NCI-H1694 (cell line): ENCODE measurements around the gene ZNF652.

Source experiments
- DNase-seq: peaks from one replicate; lab custom pipeline; 2025; lab: John Stamatoyannopoulos, UW

The ZNF652 gene

DNA sequence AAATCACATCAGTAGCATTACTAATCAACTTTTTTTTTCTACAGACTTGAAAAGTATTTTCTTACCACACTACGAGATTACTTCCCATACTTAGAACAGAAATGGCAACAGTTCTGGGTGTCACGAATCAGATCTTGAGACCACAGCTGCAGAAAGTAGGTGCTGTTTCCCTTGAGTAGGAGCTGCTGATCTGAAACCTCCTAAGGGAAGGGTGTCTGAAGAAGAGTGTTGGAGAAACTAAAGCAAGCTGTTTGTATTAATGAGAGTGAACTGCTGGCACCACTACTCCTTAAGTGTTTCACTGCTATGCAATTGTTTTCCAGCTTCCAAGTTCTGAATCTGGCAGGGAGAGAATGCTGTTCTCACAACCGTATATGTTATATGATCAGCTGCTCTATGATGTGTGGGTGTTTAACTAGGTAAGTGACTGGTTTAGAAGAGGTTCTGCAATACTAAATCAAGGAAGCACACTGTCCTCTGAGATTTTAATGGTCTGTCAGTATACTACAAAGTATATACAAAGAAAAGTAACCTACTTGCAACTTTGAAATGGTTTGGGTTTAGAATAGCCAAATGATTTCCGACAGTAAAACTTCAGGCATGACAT, 3.3 kb downstream of the ZNF652 start:
- no peak for DNase-seq

DNA sequence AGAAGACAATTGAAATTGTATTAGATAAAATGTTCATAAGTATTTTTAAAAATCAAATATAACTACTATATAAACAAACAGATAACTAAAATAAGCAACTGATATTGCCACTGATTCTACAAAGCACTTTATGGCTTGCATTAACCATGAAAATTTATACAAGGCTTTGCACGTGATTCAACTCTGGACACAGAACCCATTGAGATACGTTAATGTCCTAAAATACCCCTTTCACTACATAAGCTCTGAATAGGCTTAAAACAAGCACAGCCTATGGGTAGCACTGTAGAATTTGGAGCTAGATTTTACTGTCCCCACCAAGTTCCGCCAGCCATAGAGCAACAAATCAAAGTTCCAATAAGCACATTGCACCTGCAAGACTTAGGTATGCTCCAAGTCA, 4.5 kb downstream of the ZNF652 start:
- DNase-seq: no peak

DNA sequence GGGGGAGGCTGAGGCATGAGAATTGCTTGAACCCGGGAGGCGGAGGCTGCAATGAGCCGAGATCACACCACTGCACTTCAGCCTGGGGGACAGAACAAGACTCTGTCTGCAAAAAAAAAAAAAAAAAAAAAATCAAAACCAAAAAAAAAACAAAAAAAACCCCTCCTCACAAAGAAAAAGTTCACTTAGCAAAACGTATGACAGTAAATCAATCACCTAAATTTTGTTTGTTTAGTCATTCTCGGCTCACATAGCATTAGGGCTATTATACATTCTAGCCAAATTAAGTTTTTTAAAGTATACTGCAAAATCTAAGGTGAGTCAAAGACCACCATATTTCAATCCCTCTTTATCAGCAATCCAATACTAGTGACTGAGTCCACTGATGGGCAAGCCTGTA, 5.7 kb downstream of the ZNF652 start:
- DNase-seq: no peak

DNA sequence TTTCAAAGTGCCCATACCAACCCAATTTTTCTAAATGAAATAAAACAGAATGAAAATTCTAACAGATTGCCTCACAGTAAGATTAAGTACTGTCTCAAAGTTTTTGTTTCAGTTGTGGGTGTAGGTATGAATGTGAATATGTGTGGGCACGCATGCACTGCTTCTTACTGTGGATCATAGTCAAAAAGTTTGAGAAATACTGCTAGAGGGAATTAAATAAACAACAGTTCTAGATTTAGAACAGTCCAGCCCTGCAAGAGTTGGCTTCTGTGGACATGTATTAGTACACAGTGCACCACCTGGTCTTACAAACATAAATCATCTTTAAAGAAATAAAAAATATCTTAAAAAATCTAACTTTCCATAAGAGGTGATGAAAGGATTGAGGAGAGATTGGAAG, 8.4 kb downstream of the ZNF652 start:
- no peak for DNase-seq

DNA sequence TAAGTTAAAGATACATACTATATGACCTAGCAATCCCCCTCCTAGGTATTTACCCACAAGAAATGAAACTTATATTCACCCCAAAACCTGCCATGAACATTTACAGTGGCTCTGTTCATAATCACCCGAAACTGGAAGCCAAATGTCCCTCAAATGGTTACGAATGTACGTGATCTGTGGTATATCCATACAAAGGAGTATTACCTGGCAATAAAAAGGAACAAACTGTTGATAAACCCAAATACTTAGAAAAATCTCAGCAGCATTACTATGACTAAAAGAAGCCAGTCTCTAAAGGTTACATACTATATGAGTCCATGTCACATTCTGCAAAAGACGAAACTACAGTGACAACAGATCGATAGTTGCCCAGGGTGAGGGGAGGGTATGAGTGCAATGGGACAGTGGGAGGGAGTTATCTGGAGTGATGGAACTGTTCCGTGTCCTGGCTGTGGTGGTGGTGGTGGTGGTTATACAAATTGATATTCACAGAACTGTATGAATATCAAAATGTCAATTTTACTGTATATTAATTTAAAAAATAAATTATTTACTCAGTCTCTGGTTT, 9.4 kb downstream of the ZNF652 start:
- no peak for DNase-seq

DNA sequence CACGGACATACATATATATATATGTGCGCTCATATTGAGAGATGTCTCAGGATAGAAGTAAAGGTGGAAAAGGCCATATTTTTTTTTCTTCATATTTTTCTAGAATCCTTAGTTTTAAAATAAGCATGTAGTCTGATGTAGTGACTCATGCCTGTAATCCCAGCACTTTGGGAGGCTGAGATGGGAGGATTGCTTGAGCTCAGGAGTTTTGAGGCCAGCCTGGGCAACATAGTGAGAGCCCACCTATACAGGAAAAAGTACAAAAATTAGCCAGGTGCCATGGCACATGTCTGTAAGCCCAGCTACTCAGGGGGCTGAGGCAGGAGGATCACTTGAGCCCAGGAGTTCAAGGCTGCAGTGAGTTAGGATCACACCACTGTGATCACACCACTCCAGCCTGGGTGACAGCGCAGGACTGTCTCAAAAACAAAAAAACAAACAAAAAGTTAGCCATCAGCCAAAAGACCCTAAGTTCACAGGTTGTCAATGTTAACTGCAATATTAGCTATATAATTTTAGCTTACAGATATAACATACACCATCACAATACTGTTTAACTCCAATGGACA, 10.4 kb downstream of the ZNF652 start:
- DNase-seq: no peak

DNA sequence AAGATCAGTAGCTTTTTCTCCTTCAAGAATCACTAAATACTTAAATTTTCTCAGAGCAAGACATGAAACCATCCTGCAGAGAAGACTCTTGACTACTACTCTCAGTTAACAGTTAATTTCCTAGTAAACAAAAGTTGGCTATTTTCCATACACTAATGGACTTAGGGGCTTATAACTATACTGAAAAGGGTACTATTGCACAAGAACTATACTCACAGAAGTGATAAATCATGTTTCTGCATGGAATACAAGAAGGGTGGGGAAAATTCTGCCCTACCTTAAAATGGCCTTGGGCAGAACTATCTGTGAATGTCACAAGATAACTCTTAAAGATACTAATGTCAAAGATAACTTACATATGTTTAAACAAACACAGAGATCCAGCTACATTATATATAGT, 12.5 kb downstream of the ZNF652 start:
- DNase-seq: no peak

DNA sequence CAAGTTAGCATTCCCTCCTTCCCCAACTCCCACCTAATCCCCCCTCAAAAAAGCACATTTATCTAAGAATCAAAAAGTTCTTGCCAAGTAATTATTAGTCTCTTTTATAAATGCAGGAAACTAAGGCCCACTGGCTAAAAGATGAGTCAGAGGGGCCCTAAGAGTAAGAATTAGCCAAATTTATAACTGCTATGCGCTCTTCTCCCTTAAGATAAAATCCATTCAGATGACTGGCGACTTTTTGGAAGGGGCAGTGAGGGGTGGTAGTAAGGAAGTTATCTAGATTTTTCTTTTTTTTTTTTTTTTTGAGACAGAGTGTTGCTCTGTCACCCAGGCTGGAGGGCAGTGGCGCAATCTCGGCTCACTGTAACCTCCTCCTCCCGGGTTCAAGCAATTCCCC, 17.1 kb downstream of the ZNF652 start:
- DNase-seq: no peak

DNA sequence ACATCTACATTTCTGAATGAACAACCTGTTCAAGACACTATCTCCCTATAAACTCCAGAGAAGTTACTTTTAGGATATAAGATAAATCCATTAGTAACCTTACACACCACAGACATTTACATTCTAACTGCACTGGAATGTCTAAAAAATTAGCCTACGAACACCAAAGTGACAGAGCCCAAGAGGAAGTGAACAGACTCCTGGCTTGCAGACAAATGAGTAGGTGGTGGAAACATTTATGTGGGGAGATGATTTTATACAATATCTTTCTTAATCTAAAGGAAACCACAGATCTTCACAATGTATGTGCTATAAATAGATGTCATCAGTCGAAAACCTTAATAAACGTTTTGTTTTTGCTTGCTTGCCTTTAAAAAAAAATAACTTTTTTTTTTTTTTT, 18.8 kb downstream of the ZNF652 start:
- no peak for DNase-seq

DNA sequence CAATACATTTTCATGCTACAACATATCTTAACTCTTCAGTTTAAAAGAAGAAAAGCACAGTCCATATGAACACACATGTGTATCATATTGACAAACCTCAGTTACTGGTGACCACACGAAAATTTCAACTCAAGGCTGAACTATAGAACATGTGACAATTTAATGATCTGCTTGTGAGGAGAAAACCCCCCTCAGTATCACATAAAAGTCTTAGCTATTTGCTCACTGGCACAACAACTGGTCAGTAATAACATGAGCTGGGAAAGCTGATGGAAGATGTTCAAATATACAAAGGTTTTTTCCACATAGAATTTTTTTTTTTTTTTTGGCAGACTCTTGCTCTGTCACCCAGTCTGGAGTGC, 19.5 kb downstream of the ZNF652 start:
- DNase-seq: no peak

DNA sequence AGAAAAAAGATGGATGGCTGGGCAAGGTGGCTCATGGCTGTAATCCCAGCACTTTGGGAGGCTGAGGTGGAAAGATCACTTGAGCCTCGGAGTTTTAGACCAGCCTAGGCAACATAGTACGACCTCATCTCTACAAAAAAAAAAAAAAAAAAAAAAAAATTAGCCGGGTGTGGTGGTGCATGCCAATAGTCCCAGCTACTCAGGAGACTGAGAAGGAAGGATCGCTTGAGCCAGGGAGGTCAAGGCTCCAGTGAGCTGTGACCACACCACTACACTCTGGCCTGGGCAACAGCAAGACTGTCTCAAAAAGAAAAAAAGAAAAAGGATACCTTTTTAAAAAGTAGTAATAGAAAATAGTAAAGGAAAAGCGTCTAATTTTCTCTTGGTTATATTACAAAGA, 20.7 kb downstream of the ZNF652 start:
- no peak for DNase-seq

DNA sequence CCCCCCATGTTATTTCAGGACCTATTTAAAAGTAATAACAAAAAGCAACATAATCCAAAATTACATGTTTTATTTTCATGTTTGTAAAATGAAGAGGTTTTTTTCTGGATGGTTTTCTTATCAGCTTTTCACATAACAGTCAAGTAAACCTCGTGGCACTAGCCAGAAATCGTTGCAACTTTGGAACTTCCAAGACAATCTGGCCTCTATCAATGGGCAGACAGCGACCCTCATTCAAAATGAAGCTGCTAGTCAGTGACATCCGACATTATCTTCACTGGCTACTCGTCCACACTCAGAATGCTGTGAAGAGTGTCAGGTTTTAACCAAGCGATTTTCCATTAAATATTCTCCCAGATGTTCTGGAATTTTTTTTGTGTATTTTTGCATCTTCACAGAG, 22.7 kb downstream of the ZNF652 start:
- DNase-seq: no peak

DNA sequence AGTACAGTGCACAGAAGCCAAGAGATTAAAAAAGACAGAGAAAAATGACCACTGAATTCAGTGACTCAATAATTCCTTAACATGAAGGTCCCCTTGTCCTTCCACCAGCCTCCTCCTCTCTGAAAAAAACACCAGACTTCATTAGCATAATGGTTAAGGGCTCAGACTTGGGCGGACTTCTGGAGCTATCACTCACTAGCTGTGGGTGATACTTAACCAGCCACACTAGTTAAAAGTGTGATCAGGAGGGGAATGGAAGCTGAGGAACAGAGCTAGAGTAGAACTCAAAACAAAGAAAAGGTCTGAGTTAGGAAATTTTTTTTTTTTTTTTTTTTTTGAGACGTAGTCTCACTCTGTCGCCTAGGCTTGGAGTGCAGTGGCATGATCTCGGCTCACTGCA, 23.2 kb downstream of the ZNF652 start:
- DNase-seq: no peak

DNA sequence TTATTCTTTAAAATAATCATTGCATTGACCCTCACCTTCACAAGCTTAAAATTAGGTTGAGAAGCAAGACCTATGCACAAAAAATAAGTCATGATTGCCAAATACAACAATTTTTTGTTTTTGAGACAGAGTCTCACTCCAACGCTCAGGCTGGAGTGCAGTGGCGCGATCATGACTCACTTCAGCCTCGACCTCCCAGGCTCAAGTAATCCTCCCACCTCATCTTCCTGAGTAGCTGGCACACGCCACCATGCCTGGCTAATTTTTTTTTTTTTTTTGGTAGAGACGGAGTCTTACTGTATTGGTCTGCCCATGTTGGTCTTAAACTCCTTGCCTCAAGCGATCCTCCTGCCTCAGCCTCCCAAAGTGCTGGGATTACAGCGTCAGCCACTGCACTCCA, 24.2 kb downstream of the ZNF652 start:
- no peak for DNase-seq

DNA sequence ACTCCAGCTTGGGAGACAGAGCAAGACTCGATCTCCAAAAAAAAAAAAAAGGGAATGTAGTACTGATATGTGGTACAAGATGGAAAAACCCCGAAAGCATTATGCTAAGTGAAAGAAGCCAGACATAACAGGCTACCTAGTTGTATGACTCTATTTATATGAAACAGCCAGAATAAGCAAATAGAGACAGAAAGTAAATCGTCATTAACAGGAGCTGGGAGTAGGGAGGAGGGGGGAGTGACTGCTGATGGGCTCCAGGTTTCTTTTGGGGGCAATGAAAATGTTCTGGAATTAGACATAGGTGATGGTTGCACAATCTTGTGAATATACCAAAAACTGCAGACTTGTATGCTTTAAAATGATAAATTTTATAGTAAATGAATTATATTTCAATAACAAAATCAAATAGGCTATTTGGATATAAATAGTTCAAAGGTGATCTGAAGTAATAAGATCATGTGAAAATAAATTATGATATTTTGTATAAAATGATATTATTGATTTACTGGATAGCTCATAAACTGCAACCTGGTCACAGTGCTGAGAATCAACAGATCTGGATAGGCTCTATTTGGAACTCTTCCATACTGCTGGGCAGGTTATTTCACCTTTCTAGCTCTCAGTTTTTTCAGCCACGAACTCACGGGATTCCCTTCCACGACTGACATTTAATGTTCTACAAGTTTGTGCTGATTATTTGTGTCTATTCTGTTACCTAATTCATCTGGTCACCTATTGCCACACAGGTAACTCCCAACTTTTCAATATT, 27.1 kb downstream of the ZNF652 start:
- no peak for DNase-seq

DNA sequence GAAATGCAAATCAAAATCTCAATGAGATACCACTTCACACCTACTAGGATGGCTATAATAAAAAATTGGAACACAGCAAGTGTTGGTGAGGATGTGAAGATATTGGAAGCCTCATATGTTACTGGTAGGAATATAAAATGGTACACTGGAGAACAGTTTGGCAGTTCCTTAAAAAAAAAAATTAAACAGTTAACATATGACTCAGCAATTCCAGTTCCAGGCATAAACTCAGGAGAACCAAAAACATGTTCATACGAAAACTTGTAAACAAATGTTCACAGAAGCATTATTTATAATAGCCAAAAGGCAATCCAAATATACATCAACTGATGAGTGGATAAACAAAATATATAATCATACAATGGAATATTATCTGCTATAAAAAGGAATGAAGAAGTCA, 28.2 kb downstream of the ZNF652 start:
- DNase-seq: no peak

DNA sequence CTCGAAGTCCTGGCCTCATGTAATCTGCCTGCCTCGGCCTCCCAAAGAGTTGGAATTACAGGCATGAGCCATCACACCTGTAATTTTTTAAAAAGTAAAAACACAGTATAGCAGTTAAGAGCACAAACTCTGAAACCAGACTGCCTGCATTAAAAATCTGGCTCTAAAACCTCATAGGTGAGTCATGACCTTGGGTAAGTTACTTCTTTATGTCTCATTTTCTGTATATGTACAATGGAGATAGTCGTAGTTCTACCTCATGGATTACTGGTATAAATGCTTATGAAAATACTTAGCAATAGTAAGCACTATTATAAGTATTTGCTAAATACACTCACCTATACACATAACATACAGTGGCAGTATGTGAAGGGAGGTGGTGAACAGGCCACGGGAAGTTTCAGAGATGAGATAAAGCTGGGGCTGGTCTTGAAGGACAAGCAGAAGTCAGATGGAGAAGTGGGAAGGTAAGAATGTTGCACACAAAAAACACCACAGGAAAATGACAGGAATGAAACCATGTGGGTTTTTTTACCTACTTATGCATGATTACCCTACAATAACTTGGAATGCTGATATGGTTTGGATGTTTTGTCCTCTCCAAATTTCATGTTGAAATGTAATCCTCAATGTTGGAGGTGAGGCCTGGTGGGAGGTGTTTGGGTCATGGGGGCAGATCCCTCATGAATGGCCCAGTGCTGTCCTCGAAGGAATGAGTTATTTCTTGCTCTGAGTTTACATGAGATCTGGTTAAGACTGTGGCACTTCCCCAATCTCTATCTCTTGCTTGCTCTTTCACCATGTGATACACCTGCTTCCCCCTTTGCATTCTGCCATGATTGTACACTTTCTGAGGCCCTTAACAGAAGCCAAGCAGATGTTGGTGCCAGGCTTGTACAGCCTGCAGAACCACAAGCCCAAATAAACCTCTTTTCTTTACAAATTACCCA, 33.9 kb downstream of the ZNF652 start:
- DNase-seq: no peak

DNA sequence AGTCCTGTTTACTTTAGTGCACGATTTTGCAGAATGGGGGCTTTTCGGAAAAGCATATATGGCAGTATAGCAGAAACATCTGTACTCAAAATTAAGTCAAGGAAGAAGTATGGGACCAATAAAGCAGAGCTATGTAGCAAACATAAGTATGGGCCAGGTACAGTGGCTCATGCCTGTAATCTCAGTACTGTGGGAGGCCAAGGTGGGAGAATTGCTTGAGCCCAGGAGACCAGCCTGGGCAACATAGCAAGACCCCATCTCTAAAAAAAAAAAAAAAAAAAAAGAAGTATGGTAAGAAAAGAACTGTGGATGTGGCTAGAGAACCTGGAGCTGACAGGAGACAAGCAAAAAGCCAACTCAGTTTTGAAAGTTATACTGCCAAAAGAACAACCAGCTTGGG, 36.1 kb downstream of the ZNF652 start:
- no peak for DNase-seq

DNA sequence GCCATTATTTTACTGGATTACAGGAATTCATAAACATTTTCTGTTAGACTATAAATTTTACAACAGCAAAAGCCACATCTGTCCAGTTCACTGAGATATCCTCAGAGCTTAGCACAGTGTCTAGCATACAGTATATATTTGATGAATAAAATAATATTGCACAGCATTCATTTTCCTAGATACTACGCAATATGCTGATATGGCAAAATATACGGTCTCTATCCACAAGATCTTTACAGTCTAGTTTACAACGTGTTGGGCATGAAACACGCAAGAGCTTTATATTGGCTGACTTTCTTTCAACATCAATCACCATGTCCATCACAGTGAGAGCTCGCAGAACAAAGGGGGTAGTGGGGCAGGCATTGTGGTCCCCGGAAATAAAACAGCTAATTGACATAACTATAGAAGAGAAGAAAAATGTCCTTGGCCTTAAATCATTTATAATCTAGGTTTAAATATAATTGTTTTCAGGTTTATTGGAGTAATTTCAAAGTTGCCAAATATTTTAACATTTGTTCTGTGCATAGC, 43.5 kb downstream of the ZNF652 start:
- DNase-seq: no peak

DNA sequence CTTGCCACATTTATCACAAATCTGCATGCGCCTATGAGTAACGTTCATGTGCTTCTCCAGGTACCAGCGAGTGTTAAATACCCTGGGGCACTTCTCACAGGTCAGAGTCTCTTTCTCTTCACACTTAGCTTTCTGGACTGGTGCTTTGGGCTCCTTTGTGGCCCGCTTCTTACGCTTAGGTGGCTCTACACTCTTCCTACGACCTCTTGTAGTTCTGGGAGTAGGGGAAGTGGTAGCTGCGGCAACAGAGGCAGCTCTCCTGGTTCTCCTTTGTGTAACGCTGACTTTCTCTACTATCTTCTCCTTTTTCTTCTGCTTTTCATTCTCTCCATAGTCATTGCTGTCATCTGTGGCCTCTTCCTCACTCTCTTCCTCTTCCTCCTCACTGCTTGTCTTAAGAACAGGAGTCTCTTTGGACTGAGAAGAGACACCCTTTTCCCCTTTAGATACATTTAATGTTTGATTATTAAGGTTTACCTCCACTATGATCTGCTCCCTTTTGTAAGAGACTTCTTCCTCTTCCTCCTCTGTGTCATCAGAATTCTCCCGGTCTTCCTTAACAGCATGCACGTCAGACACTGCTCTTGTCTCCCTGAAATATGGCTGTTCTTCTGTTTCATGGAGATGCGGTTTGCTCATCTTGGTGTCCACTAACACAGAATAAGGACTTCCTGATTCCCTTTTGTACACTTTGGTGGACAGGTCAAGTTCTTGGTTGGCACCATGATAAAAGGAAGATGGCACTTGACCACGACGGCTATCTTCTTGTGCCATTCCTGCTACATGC, 45.0 kb downstream of the ZNF652 start:
- no peak for DNase-seq

DNA sequence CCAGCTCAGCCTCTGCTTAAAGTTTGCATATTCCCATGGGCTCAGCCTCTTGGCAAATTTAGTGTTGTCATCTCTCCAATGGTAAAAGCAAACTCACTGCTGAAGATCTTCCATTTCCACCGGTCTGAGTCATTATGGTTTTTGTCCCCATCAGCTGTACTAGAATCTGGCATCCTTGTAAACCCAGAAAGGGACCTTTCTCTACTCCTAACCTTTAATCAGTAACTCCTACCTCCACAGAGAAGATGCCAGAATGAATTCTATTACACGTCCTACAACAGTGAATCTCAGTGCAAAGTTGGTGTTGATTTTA, 45.8 kb downstream of the ZNF652 start:
- no peak for DNase-seq
